HG03159 (cell line): ENCODE measurements around the gene GRPR.
"Not testable (repeated sequence)": the region's sequence is repeated elsewhere in the genome, so short reads cannot be mapped to it uniquely, and the experiment has no call there.

Experiments used
- ATAC-seq: cut with Tn5 transposase; IDR thresholded peaks from one replicate; pipeline ENCODE4 v1.9.1; 2021; ENCODE audit warnings: mild to moderate bottlenecking, moderate library complexity; ENCODE audit not compliant: unreplicated experiment

The GRPR gene

DNA sequence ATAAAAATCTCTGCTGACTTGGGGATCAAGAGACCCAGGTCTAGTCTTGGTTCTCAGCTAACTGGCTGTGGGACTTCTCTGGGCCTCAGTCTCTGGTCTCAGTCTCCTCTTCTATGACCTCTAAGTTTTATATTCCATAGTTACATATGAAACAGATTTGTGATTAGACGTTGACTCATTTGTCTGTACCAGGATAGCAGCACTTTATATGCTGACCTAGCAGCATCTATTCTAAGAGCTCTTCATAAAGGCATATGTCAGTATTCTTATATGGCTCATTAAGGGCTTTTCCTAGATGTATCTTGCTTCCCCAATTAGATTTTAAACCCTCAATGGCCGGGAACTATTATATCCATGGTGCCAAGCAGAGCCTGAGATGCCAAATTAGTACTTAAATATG lies 12.7 kb downstream of the GRPR start:
- ATAC-seq = no peak

DNA sequence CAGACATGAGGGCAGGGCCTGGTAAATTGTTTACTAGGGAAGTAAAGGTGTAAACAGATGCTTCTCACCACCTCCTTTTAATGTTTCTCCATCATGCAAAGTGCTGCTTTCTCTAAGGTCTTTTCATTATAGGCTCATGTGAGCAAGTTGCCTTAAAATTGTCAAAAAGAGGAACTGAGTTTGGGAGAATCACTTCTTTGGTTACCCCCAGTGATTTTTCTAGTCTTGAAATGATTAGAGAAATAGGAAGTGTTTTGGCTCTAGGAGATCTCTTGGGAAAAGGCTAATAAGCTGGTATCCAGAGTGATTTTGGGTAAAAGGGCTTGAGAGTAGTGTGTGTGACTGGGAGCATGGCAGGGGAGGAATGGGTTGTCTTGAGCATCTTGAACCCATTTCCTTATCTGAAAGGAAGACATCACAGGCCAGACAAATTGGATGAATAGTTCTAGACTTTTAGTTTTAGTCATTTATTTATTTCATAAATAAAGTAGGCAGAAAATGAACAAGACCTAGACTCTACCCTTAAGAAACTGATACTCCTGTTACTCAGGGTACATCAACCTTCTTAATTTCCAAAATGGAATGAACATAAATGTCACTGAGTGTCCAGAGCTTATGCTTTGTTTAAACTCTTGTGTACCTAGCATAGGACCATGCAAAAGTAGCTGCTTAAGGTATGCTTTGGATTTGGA lies 14.2 kb downstream of the GRPR start:
- ATAC-seq = peak; percentile 84

DNA sequence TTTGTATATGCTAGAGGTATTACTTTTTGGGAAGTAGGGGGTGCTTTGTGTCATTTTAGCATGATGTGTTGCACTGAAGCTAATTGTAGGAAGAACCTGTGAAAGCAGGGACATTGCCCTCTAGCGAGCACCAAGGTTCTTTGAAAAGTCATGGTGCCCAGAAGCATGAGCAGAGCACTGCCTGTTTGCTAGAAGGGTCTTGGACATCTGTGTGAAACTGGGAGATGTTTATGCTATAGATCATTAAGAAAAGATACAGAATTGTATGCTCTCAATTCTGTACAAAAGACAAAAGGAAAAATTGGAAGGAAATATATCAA lies 14.7 kb downstream of the GRPR start:
- ATAC-seq = peak; percentile 44

DNA sequence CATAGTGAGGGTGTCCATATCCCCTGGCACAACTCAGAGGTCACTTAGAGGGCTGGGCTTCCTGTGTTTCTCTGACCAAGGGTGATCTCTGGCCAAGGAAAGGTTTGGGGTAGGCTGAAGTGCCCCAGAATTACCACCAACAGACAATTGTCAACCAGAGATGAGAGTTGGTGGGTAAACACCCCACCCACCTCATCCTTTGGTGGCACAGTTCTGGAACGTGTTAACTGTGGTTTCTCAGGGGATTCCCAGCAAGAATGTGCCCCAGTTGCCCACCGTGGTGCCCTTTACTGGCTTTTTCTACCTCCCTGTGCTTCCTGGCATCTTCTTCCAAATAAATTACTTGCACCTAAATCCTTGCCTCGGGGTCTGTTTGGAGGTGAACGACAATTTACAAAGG lies 17.1 kb downstream of the GRPR start:
- ATAC-seq = no peak

DNA sequence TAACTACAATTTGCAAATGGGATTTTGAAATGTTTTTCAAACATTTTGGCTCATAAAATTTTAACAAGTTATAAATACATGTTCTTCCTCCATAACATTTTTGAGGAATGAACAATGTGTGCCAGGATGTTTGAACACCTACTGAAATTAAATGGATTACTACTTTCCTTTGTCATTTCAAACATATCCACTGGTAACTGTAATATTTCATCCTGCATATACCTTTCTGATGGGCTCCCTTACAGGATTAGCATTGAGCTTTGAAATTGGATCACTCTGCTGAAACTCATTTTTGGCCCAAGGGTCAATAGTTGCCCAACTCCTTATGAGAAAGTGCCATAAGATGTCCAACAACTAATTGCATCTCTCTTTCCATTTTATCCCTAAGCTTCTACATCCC lies 17.6 kb downstream of the GRPR start:
- no peak for ATAC-seq

DNA sequence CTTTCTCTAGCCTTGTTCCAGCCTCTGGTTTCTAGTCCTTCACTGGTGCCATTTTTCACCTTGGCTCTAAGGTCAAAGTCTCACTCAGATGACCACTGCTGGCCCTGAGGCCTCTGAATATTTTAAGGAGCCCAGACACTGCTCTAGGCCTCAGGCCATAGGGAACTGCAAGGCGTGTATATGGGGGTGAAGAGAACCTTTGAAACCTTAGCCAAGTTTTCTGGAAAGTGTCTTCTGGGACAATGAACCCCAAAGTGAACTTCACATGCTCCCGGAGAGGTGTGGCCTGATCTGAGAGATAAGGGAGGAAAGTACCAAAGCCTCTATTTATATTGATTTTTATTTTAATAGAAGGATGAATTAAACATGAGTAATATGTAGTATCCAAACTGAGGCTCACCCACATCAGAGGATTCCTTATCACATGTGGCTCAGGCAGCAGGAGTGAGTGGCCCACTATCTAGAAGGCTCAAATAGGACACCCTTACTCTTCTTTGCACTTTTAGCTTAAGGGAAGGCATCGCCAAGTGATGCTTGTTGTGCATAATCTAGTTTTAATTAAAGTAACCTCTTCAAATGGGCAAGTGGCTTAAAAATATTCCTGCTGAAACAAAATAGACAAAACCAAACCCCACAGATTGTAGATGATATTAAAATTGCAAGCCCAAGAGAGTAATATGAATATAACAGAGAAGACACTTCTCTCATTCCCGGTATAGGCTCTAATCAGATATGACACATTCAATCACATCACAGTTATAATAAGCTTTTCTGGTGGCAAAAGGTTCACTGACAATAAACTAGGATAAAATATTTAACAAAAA lies 18.3 kb downstream of the GRPR start:
- no peak for ATAC-seq

DNA sequence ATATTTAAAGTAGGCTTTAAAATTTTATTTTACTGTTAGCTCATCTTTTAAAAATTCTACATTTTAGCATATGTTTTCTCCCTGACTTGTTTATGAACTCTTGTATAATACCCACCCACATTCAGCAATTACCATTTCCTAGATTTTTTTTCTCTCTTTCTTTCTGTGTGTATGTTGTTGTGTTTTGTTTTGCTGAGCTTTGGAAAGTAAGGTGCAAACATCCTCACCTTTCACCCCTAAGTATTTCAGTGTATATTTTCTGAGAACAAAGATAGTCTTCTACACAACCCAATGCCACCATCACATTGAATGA lies 18.8 kb downstream of the GRPR start:
- no peak for ATAC-seq

DNA sequence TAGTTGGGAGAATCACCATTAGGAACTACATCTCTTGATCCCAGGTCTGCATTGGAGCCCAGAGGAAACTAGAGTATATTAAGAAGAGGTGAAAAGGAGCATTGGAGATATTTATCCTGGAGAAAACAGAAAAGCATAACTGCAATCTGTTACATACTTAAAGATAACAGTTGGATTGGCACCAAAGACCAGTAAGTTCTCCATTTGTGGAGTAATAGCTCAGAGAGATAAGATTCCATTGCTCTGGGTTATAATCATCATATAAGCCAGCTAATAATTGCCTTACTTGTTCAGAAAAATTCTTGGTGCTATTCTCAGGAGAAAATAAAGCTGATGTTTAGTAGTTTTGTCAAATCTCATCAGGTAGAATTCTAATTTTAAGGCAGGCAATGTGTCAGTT lies 20.6 kb downstream of the GRPR start:
- ATAC-seq = no peak

DNA sequence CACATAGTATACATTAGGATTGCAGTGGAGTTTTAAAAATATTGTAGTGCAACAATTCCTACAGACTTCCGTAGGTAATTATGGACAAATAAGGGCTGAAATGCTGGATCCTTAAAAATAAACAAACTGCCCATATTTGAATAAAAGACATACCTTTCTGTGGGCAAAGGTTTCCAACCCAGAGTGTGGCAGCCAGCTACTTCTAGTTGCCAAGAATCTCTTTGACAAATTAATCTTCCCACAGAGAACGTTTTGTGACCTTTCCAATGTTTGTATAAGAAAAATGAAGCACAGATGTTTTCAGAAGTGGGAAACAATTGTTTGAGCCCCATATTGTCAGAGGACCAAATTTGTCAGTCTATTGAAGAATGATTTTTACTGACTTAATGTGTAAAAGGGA lies 21.1 kb downstream of the GRPR start:
- no peak for ATAC-seq

DNA sequence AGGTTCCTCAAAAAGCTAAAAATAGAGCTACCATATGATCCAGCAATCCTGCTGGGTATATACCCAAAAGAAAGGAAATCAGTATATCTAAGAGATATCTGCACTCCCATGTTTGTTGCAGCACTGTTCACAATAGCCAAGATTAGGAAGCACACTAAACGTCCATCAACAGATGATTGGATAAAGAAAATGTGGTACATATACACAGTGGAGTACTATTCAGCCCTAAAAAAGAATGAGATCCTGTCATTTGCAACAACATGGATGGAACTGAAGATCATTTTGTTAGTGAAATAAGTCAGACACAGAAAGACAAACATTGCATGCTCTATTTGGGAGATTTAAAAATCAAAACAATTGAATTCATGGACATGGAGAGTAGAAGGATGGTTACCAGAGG lies 21.7 kb downstream of the GRPR start:
- ATAC-seq = not testable (repeated sequence)

DNA sequence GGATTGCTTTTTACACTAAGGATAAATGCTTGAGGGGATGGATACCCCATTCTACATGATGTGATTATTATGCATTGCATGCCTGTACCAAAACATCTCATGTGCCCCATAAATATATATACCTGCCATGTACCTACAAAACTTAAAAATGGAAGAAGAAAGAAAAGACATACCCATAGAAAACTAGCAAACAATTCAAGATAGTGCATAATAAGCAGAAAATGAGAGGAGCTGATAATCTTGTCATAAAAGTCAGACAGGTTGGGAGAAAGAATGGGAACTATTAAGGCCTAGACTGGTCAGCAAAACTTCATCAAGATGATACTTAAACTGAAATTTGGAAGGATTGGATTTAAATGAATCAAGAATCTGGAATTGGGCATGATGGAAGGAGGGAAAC lies 22.3 kb downstream of the GRPR start:
- ATAC-seq = no peak

DNA sequence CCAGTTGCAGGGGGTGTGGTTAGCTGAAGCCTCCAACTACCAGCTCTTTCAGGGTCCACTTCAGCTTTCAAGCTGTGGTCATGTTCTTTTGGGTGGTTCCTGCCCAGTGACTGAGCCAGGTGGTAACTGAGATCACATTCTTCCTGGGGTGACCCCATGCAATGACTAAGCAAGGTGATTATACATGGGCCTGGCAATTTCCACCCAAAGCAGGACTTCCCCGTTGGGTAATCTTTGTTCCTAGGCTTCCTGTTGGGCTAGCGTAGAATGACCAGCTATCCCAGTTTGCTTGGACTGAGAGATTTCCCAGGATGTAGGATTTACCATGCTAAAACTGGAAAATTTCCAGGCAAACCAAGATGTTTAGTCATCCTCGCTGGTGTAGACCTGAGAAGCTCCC lies 25.5 kb downstream of the GRPR start:
- ATAC-seq = no peak

DNA sequence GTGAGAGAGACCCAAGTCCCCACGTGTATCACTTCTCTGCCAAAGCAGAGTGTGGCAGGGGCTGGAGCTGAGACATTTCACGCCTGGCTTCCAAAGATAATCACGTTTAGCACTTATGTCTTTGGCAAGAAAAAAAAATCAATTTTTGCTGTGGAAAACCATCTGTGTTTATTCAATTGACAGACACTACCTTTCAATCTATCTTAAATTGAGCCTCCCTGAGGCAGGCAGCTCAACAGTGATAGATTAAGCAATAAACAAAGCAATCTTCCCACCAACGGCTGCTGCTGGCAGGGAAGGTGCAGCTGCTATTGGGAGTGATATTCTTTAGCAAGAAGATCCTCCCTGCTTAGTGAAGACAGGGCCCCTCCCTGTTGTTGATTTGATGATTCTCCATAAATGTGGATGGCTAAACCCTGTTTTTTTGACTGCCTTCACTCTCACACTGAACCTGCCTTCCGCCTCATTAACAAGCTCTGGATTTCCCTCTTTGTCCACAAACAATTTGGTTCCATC lies 32.3 kb downstream of the GRPR start:
- ATAC-seq = no peak

DNA sequence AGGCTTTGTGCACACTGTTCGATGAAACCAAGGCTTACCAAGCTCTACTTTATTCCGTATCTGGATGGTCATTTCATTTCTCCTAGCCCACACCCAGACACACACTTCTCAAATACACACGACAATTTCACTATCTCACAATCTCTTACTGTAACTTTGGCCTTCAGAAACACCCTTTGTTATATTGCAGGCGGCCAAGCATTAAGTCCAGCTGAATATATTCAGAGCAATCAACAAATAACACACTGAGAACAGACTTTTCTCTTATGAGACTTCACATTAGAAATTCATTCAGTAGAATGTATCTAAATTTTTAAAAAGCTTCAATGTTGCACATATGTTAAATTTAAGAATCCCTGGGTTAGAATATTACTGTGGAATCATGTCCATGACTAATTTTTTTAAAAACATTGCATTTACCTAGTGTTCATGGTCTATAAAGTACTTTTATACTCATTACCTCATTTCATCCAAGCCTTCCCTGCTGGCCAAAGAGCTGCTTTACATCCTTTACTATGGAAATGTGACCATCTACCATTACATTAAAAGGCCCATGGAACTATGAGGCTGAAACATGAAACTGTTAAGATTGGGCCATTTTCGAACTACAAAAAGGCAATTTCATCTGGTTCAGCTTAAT lies 33.4 kb downstream of the GRPR start:
- no peak for ATAC-seq

DNA sequence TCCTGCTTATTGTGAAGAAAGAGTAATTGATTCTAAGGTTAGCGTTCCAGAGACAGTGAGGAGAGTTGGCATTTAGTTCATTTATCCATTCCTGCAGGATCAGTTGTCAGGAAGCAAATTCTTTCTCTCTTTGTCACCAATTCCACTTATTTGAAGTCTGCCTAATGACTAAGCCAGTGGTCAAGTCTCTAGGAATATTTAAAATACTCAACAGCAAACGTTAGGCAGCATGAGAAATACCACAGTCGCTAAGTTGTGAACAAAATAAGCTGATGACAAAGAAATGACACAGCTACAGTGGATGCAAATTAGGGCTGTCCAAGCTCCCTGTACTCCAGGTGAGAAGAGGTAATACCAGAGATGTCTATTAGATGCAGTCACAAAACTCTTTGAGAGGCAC lies 37.4 kb downstream of the GRPR start:
- no peak for ATAC-seq

DNA sequence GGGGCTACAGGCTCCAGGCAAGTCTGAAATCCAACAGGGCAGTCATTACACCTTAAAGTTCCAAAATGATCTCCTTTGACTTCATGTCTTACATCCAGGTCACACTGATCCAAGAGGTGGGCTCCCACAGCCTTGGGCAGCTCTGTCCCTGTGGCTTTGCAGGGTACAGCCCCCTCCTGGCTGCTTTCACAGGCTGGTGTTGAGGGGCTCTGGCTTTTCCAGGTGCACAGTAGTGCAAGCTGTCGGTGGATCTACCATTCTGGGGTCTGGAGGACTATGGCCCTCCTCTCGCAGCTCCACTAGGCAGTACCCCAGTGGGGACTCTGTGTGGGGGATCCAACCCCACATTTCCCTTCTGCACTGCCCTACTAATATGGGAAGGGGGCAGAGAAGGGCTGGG lies 37.8 kb downstream of the GRPR start:
- ATAC-seq = not testable (repeated sequence)

DNA sequence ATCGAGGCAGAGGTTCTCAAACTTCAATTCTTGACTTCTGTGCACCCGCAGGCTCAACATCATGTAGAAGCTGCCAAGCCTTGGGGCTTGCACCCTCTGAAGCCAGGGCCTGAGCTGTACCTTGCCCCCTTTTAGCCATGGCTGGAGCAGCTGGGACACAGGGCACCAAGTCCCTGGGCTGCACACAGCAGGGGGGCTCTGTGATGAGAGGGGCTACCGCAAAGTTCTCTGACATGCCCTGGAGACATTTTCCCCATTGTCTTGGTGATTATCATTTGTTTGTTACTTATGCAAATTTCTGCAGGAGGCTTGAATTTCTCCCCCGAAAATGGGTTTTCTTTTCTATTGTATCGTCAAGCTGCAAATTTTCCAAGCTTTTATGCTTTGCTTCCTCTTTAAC lies 39.0 kb downstream of the GRPR start:
- no peak for ATAC-seq

DNA sequence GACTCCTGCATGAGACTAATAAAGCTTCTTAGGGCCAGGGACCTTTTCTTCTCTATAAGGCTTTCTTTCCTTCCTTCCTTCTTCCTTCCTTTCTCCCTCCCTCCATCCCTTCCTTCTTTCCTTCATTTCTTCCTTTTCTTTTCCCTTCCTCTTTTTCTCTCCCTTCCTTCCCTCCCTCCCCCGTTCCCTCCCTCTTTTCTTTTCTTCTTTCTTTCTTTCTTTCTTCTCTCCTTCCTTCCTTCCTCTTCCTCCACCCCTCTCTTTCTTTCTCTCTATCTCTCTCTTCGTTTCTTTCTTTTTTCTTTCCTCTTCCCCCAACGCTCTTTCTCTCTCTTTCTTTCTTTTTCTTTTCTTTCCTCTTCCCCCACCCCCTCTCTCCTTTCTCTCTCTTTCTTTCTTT lies 41.4 kb downstream of the GRPR start:
- no peak for ATAC-seq

DNA sequence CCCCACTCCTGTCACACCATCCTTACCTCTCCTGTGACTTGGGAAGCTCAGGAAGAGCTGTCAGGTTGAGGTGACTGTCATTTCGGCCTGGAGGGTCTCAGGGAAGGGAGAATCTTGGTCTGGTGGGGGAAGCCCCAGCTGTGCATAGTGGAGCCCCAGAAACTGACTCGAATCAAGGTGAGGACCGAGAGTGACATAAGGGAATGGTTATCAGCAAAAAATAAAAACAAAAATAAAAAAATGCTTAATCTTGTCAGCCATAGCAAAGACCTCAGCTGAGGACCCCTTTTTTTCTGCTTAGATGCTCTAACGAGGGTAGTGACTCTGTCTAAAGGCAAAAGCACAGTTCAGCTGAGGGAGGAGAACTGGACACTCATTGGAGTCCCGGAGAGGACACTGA lies 43.8 kb downstream of the GRPR start, which contains the start of gene MAGEB17:
MAGEB17 (plus strand) TSS at position 301 of the 400 bp plus-strand sequence. CDS start 2,902 bp downstream, outside the sequence.
- no peak for ATAC-seq

DNA sequence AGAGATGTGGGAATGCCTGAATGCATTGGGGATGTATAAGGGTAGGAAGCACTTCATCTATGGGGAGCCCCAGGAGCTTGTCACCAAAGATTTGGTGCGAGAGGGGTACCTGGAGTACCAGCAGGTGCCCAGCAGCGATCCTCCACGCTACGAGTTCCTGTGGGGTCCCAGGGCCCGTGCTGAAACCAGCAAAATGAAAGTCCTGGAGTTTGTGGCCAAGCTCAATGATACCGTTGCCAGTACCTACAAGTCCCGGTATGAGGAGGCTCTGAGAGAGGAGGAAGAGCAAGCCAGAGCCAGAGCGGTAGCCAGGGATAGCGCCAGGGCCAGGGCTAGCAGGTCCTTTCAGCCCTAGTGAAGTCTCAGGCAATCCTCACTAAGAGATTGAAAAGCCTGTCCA lies 47.7 kb downstream of the GRPR start:
- ATAC-seq = no peak

DNA sequence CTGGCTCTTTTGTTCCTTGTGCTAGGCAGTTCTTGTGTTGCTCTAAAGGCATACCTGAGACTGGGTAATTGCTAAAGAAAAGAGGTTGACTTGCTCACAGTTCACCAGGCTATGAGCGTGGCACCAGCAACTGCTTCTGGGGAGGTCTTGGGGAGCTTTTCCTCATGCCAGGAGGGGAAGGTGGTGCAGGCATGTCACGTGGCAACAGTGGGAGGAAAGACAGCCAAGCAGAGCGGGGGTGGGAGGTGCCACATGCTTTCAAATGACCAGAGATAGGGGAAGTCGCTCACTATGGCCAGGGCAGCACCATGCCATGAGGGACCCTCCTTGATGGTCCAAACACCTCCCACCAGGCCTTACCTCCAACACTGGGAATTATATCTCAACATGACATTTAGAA lies 48.6 kb downstream of the GRPR start:
- ATAC-seq = no peak

DNA sequence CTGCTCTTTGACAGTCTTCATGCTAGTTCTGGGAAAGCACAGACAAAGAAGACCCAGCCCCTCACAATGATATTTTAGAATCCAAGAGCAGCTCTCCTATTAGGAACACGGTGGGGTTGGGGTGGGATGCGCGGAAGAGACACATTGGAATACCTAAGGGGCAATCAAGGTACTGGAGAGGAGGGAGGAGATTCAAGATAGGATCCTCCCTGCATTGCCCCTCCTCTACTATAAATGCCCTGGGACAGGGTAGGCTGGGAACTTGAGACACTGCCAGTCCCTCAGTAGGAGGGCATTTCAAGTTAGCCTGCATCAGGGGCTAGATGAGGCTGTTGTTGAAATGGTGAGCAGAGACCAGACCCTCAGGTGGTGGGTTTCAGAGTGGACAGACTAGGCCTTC lies 49.0 kb downstream of the GRPR start:
- ATAC-seq = no peak
